ENCODE results near the gene HNRNPR. TPM values are rescaled to one million over a fixed set of nuclear protein-coding genes. Genes with fewer than 3 reads are reported as not detected.
"Not testable (repeated sequence)": the region's sequence is repeated elsewhere in the genome, so short reads cannot be mapped to it uniquely, and the experiment has no call there.

The HNRNPR gene
- total RNA-seq, 1 experiment from 2014 or later: 149 TPM

- Histone ChIP-seq H3K27me3 (no peaks in the 10 kb centered on the region), H3K36me3 (peaks cover 3% of the 10 kb centered on the region; the same call in 1 of the 2 replicates), H3K4me3 (no peak overlapping the region), H3K9me3 (no peaks in the 10 kb centered on the region; the same call in 1 of the 2 replicates)
- DNase-seq: no peak
Measured at GRCh38 chr1:23352096-23352695, 8.1 kb upstream of the HNRNPR start.

- no peak overlapping the region for H3K4me3 ChIP-seq
- peaks cover 9% of the 10 kb centered on the region for H3K36me3 ChIP-seq
- no peak for DNase-seq
- no peaks in the 10 kb centered on the region for H3K27me3 ChIP-seq
- no peaks in the 10 kb centered on the region for H3K9me3 ChIP-seq
Measured at GRCh38 chr1:23345920-23346319, 1.8 kb upstream of the HNRNPR start.

DNA sequence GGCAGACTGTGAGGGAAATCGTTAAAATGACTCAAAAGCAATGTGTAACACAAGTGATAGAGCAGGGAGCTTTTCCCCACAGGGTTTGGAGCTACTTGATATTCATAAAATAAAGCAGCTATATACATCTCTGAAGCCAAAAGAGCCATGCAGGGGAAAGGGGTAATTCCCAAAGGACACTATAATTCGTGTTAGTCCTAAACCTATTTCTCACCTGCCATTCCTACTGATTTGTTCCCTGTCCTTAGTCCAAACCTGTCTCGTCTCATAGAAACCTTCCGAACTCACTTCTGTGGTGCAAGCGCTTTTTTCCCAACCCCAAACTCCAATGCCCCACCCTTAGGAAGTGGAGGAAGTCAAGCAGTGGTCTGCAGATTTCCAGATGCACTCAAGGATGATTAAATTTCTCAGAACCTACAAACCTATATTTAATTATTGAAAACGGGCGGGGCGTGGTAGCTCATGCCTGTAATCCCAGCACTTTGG is 946 bp upstream of the HNRNPR start:
- H3K9me3 ChIP-seq: no peaks in the 10 kb centered on the region
- peak; percentile 30 for DNase-seq
- peaks cover 16% of the 10 kb centered on the region for H3K36me3 ChIP-seq
- peak overlapping the region; percentile 74 for H3K4me3 ChIP-seq
- no peaks in the 10 kb centered on the region for H3K27me3 ChIP-seq

DNA sequence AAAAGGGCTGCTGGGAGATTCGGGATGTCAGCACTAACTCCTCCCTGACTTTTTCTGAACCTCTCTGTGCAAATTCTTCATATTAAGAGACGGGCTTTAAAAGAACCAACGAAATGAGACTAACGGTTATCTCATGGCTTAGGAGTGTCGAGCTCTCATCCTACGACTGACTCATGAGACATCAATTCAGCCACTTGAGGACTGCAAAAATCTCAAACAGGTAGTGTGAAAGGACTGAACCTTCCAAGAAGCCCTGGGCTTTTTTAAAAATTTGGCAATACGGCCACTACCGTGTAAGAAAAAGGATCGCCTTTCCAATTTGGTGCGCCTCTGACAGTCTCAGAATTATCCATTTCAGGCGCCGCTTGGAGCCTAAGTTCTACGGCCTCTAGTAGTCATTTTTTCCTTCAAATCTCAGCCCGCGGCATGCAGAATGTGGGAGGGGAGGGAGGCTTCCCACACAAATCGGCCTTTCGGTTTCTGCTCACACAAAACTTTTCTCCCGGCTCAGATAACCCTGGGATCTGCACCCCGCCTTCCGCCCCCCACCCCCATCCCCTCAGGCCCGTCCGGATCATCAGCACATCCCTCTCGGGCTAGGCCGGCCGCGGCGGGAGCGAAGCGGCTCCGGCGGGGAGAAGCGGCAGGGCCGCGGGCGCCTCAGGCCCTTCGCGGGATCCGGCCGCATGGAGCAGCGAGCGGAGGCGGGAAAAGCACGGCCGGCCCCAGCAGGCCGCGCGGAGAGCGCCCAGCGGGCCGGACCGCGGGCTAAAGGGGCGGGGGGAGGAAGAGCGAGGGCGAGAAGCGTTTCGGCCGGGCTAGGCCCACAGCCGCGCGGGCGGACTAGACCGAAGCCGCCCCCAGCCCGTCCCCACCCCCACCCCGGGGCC is 618 bp downstream of the HNRNPR start:
- Histone ChIP-seq H3K36me3 (peaks cover 30% of the 10 kb centered on the region), H3K9me3 (no peaks in the 10 kb centered on the region), H3K27me3 (no peaks in the 10 kb centered on the region), H3K4me3 (peak overlapping the region; percentile 74)
- peak; percentile 49 for DNase-seq

DNA sequence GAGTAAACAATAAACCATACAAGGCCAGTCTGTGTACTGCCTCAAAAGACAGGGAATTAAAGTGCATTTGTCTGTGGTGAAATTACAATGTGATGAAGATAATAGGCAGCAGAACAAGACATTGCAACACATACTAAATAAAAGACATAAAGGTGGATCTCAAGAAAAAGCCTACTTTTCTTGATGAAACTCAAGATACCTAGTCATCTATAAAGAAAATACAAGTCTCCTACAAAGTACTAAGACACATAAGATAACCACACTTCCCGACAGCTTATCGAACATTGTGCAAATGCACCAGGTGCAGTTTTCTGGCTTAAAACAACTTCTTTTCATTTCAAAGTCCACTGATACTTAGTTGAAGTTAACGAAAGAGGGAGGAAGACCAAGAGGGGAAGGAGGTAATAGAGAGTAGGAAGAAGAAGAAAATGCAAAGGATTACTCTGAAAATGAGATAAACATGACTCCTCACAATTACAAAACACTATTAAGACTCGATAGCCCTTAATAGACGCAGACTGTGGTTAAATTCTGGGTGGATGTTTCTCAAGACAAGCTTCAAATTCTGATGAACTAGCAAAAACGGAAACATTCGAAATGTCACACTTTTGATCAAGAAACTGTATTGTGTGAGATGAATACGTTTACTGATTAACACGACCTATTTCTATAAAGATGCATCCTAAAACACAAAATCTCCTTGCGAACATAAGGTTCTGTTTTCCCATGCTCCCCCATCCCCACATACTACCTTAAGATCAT is 2.0 kb downstream of the HNRNPR start:
- H3K4me3 ChIP-seq: peak overlapping the region; percentile 74
- H3K36me3 ChIP-seq: peaks cover 43% of the 10 kb centered on the region
- H3K9me3 ChIP-seq: no peaks in the 10 kb centered on the region
- no peak for DNase-seq
- H3K27me3 ChIP-seq: no peaks in the 10 kb centered on the region

DNA sequence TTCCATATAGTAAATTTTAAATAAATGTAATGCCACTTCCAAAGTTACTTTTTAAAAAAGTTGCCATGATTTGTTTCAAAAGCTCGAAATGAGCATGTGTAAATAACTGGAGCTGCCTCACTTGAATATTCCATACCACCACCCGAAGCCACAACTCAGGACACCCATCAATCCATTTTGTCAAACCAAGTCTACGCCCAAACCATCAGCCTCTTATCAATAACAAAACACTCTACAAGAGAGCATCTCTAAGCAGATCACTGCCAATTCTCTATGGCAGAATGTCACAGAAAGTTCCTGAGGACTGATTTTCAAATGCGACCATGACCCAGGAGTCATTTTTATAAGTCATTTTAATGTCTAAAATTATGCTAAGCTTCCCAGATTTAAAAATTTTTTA is 4.5 kb downstream of the HNRNPR start:
- Histone ChIP-seq H3K27me3 (no peaks in the 10 kb centered on the region), H3K4me3 (no peak overlapping the region), H3K9me3 (no peaks in the 10 kb centered on the region), H3K36me3 (peaks cover 63% of the 10 kb centered on the region)
- no peak for DNase-seq

- H3K36me3 ChIP-seq: peaks cover 77% of the 10 kb centered on the region
- no peaks in the 10 kb centered on the region for H3K27me3 ChIP-seq
- no peak overlapping the region for H3K4me3 ChIP-seq
- no peaks in the 10 kb centered on the region for H3K9me3 ChIP-seq
- no peak for DNase-seq
Measured at GRCh38 chr1:23337869-23338268, 6.2 kb downstream of the HNRNPR start.

DNA sequence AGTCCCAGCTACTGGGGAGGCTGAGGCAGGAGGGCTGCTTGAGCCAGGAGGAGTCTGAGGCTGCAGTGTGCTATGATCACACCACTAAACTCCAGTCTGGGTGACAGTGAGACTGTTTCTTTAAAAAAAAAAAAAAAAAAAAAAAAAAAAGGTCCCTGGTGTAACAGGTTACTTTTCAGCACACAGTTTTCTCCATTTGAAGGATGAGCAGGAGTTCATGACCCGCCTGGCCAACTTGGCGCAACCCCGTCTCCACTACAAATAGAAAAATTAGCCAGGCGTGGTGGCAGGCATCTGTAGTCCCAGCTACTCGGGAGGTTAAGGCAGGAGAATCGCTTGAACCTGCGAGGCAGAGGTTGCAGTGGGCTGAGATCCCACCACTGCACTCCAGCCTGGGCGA is 12.4 kb downstream of the HNRNPR start:
- H3K36me3 ChIP-seq: peaks cover 80% of the 10 kb centered on the region

DNA sequence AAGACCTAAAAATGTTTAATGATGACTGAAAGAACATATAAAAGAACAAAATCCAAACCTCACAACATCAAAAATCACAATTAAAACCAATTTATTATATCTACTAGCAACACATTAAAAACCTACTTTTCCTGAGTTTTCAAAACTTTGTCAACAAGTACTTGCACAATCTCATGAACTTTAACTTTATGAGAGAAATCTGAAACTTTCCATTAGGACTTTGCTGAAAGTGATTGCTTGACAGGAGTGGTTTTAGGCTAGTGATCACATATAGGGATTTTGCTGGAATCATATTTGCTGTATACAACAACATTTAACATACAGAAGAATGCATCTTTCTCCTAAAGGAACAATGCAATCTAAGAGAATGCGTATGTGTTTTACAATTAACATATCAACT is 13.2 kb downstream of the HNRNPR start:
- no peaks in the 10 kb centered on the region for H3K27me3 ChIP-seq
- peaks cover 82% of the 10 kb centered on the region for H3K36me3 ChIP-seq
- H3K9me3 ChIP-seq: no peaks in the 10 kb centered on the region
- H3K4me3 ChIP-seq: no peak overlapping the region
- DNase-seq: no peak

More for the DNA sequence above, 12.4 kb downstream of the HNRNPR start:
- Histone ChIP-seq H3K4me3 (no peak overlapping the region), H3K27me3 (no peaks in the 10 kb centered on the region), H3K9me3 (no peaks in the 10 kb centered on the region)
- DNase-seq: no peak

GRCh38 chr1:23325393-23325792 is 18.7 kb downstream of the HNRNPR start:
- no peak overlapping the region for H3K4me3 ChIP-seq
- H3K36me3 ChIP-seq: peaks cover 82% of the 10 kb centered on the region
- no peak for DNase-seq
- H3K9me3 ChIP-seq: no peaks in the 10 kb centered on the region
- H3K27me3 ChIP-seq: no peaks in the 10 kb centered on the region

GRCh38 chr1:23322770-23323169 is 21.3 kb downstream of the HNRNPR start:
- Histone ChIP-seq H3K36me3 (peaks cover 88% of the 10 kb centered on the region), H3K4me3 (no peak overlapping the region), H3K9me3 (no peaks in the 10 kb centered on the region), H3K27me3 (no peaks in the 10 kb centered on the region)
- DNase-seq: no peak

DNA sequence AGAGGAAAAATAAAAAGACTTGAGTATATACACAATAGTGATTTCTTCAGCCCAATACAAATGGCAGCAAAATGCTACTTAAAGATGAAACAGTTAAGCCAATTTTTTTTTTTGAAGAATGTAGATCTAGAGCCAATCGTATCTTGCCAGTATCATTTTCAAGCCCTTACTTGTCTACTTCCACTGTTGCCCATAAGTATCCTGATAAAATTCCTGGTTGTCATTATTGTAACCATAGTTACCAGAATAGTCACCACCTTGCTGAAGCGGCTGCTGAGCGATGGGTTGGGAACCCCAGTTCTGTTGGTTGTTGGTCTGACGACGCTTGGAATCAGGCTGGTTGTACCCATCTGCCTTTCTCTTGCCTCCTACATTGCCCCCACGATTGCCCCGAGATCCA is 33.8 kb downstream of the HNRNPR start:
- not testable (repeated sequence) for H3K4me3 ChIP-seq, H3K27me3 ChIP-seq, DNase-seq, H3K9me3 ChIP-seq
- H3K36me3 ChIP-seq: peaks cover 90% of the 10 kb centered on the region

GRCh38 chr1:23304140-23304620 is 39.9 kb downstream of the HNRNPR start:
- H3K36me3 ChIP-seq: peaks cover 89% of the 10 kb centered on the region

DNA sequence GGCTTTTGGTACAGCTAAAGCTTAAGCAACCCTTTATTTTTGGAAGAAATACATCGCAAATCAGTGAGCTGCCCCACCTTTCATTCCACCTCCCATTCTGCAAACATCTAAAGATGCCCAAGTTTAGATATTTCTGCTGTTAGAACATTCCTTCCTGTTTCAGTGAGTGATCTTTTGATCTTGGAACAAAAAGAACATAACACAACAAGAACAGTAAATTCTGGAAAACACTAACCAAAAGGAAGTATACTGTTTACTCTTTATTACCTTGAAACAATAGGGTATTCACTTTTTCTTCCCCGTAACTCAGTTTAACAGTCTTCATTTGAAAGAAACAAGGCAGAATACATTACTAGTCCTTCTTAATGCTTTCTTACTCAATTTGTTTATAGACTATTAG is 40.6 kb downstream of the HNRNPR start:
- DNase-seq: no peak
- Histone ChIP-seq H3K36me3 (peaks cover 87% of the 10 kb centered on the region), H3K4me3 (no peak overlapping the region), H3K27me3 (no peaks in the 10 kb centered on the region), H3K9me3 (no peaks in the 10 kb centered on the region)

More at GRCh38 chr1:23304140-23304620, 39.9 kb downstream of the HNRNPR start:
- DNase-seq: no peak
- no peaks in the 10 kb centered on the region for H3K27me3 ChIP-seq
- no peaks in the 10 kb centered on the region for H3K9me3 ChIP-seq
- H3K4me3 ChIP-seq: no peak overlapping the region

- no peak overlapping the region for H3K4me3 ChIP-seq
- no peak for DNase-seq
- H3K9me3 ChIP-seq: no peaks in the 10 kb centered on the region
- H3K36me3 ChIP-seq: peaks cover 50% of the 10 kb centered on the region
- no peaks in the 10 kb centered on the region for H3K27me3 ChIP-seq
Measured at GRCh38 chr1:23296931-23297330, 47.2 kb downstream of the HNRNPR start.

DNA sequence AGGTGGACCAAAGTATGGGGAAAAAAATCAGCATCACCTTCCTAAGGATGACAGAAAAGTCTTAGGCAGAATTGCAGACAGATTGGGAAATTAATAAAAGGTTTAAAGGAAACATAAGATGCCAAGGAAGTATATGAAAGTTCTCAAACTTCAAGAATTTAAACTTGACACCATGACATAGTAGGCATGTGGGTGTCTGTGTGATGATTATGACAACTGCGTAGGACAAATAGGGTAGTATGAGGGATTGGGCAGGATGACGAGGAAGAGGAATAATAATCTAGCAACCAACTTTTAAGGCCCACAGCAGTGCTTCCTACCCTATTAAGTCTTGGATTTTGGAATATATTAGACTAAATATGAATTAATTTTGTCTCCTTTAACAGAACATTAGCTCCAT is 52.4 kb downstream of the HNRNPR start:
- Histone ChIP-seq H3K27me3 (no peaks in the 10 kb centered on the region), H3K36me3 (peaks cover 39% of the 10 kb centered on the region), H3K4me3 (no peak overlapping the region), H3K9me3 (no peaks in the 10 kb centered on the region)
- no peak for DNase-seq

Measured in MG63 (cell line).